Measurements from ENCODE around the gene CFAP107. TPM values are rescaled to one million over a fixed set of nuclear protein-coding genes. Genes with fewer than 3 reads are reported as not detected.

The CFAP107 gene
- total and polyA plus RNA-seq, 2 of the 4 experiments (the other 2 are of a cell fraction) = not detected

- Histone ChIP-seq H2AK5ac (ENCODE audit: low read depth, low read length) (no peak overlapping the region), H2AK9ac (replicated peaks; ENCODE audit: low read depth, low read length, poor library complexity) (no peak overlapping the region), H3K4ac (ENCODE audit: low read depth, low read length) (no peak overlapping the region), H2BK20ac (ENCODE audit: low read depth, low read length) (no peak overlapping the region), H2AFZ (replicated peaks; ENCODE audit: low read length, poor library complexity) (no peak overlapping the region), H3K4me3 (ENCODE audit: insufficient read depth, low read depth, low read length) (no peak overlapping the region), H3K9me1 (ENCODE audit: insufficient read depth, low read length) (no peaks in the 10 kb centered on the region), H3K9ac (ENCODE audit: low read depth, low read length) (no peak overlapping the region), H2BK120ac (ENCODE audit: low read depth, low read length) (no peak overlapping the region), H4K8ac (ENCODE audit: low read depth in 2 of 2, low read length in 2 of 2) (no peak overlapping the region), H3K18ac (ENCODE audit: low read depth, low read length) (no peak overlapping the region), H4K91ac (ENCODE audit: insufficient read depth, low read depth, low read length) (no peak overlapping the region), H3K14ac (replicated peaks; ENCODE audit: low read depth, low read length) (no peak overlapping the region), H4K20me1 (ENCODE audit: insufficient read depth, low read length) (no peaks in the 10 kb centered on the region), H4K5ac (ENCODE audit: low read depth, low read length) (no peak overlapping the region), H3K27ac (ENCODE audit: insufficient read depth, low read length) (no peak overlapping the region), H3K9me3 (ENCODE audit: control insufficient read depth, insufficient read depth, low read length) (no peaks in the 10 kb centered on the region), H3K56ac (ENCODE audit: extremely low read depth, insufficient read depth, low read length) (no peak overlapping the region), H3K27me3 (ENCODE audit: control insufficient read depth, insufficient read depth, low read length) (no peaks in the 10 kb centered on the region), H2BK5ac (ENCODE audit: low read depth, low read length, poor library complexity, severe bottlenecking) (no peak overlapping the region), H2BK15ac (ENCODE audit: low read depth, low read length) (no peak overlapping the region), H3K79me1 (ENCODE audit: low read depth in 1 of 2, low read length in 2 of 2) (no peaks in the 10 kb centered on the region), H3K36me3 (ENCODE audit: control insufficient read depth, insufficient read depth, low read length) (no peaks in the 10 kb centered on the region), H3K4me1 (ENCODE audit: control insufficient read depth, insufficient read depth, low read length) (no peaks in the 10 kb centered on the region), H3K4me2 (ENCODE audit: low read depth, low read length) (no peak overlapping the region), H3K23ac (ENCODE audit: low read depth, low read length) (no peak overlapping the region)
- ChIA-PET CTCF (no interaction called here), POLR2A (ENCODE audit: unreplicated experiment) (no interaction called here)
- no peak for TF ChIP-seq NFE2L2 (IDR thresholded peaks at IDR 0.05; ENCODE audit: low read depth, low read length)
- ATAC-seq (ENCODE audit: low read depth) (no peak), DNase-seq (no peak)
- no TSS peak for BruUV-seq (replicated peaks)
- intact Hi-C loops (cut with micrococcal nuclease) (no loop called here), dilution Hi-C loops (cut with HindIII; ENCODE audit: low sequenced_read_pairs, unreplicated experiment) (no loop called here), in situ Hi-C loops (cut with MboI; ENCODE audit: low sequenced_read_pairs) (no loop called here)
- WGBS, 2 experiments (ENCODE audit: extremely low coverage in 2 of 2, insufficient read length in 1 of 2) = no CpG with 5 or more reads among the region's 3 CpGs
Measured at GRCh38 chr1:12706061-12706460, 39.9 kb upstream of the CFAP107 start.

All from IMR-90 (cell line).